ENCODE measurements around the gene SPHK2.
"Not testable (repeated sequence)": the region's sequence is repeated elsewhere in the genome, so short reads cannot be mapped to it uniquely, and the experiment has no call there.

Gene SPHK2

GRCh38 chr19:48660852-48661710 lies 41.8 kb downstream of the SPHK2 start:
- DNase-seq, result peak; percentile 83

DNA sequence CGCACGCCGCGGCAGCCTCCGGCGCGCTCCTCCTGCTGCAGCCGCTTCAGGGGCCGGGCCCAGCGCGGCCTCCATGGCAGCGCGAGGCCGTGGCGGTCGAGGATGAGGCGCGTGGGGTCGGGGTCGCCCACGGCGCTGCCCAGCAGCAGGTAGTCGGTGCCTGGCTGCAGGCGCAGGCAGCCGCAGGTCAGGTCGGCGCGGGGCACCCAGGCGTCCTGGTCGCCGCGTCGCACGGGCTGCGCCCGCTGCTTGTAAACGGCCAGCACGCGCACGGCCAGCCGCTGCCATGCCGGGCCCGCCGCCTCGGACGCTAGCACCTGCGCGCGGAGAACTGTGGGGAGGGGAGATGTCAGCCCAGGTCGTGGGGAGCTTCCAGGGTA lies 42.4 kb downstream of the SPHK2 start:
- no peak for DNase-seq

- no peak for DNase-seq
Observed at GRCh38 chr19:48663667-48664066, 44.4 kb downstream of the SPHK2 start.

DNA sequence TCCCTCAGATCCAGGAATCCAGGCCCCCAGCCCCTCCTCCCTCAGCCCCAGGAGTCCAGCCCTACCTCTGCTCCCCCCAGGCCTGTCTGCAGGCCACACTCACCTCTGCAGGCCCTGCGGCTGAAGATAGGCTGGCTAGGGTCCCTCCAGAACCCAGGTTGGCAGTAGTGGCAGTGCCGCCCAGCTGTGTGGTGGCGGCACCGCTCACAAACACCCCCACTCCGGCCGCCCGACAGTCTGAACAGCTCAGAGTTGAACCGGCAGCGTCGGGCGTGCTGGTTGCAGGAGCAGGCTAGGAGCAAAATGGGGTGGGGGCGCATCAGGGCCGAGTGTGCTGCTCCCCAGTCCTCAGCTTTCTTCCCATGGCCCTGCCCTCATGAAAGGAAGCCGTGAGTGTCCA lies 45.2 kb downstream of the SPHK2 start:
- no peak for DNase-seq

GRCh38 chr19:48665786-48666185 lies 46.5 kb downstream of the SPHK2 start:
- no peak for DNase-seq

GRCh38 chr19:48668332-48668731 lies 49.0 kb downstream of the SPHK2 start:
- no peak for DNase-seq

GRCh38 chr19:48668761-48669160 lies 49.5 kb downstream of the SPHK2 start:
- no peak for DNase-seq

DNA sequence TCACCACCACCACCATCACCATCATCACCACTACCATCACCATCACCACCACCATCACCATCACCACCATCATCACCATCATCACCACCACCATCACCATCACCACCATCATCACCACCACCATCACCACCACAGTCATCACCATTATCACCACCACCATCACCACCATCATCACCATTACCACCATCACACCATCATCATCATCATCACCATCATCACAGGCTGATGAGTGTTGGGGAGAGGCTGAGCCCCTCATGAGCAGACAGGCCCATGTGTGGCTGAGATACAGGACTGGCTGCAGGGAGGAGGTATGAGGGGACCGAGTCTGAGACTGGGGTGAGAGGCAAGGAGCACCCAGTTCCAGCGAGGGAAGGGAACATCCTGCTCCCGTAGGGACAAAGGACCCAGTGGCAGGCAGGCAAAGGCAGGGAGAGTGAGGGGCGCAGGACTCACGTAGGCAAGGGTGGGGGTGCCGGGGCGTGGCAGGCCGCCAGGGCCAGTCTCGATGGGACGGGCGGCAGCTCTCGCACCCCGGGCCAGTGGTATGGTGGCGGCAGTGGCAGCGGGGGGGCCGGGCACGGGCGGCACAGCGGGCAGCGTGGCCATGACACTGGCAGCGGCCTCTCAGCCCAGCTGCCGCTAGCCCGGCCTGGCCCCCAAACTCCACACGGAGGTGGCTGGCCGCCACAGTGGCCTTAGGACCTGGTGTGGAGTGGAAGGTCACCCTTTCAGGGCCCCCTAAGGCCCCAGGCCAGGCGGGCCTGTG lies 50.8 kb downstream of the SPHK2 start:
- DNase-seq, result no peak

DNA sequence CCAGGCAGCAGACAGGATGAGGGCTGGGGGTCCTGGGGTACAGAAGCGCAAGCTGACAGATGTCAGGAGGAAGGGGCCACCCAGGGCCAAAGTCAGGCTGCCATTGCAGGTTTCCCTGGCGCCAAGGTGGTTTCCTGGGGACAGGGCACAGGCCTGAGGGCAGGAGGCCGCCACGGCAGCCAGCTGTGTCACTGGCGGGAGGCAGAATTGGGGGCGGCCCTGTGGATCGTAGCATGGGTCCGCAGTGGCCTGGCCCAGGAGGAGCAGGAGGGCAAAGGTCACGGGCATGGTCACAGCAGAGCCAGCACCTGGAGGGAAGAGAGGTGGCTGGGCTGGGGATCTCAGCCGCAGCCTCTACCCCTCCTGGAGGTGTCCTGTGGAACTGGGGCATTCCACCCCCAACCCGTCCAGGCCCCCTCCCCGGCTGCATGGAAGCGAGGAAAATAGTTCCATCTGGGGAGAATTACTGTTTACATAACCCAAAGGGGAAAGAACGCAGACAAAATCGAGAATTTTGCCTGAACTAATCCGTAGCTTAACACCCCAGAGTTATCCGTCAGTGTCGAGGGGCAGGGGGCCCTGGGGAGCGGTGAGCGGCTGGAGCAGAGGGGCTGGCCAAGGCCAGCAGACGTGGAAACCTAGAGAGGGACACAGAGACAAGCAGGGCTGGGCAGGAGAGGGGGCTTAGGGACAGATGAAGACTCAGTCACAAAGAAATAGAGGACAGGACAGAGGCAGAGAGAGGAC lies 51.6 kb downstream of the SPHK2 start:
- no peak for DNase-seq

- DNase-seq, result no peak
Observed at GRCh38 chr19:48671446-48671995, 52.2 kb downstream of the SPHK2 start.

- no peak for DNase-seq
Observed at GRCh38 chr19:48672994-48673393, 53.7 kb downstream of the SPHK2 start, which contains the start of gene NTN5. Gene NTN5 (minus strand): TSS chr19:48673017. CDS start chr19:48670986, 2,031 bp downstream.

DNA sequence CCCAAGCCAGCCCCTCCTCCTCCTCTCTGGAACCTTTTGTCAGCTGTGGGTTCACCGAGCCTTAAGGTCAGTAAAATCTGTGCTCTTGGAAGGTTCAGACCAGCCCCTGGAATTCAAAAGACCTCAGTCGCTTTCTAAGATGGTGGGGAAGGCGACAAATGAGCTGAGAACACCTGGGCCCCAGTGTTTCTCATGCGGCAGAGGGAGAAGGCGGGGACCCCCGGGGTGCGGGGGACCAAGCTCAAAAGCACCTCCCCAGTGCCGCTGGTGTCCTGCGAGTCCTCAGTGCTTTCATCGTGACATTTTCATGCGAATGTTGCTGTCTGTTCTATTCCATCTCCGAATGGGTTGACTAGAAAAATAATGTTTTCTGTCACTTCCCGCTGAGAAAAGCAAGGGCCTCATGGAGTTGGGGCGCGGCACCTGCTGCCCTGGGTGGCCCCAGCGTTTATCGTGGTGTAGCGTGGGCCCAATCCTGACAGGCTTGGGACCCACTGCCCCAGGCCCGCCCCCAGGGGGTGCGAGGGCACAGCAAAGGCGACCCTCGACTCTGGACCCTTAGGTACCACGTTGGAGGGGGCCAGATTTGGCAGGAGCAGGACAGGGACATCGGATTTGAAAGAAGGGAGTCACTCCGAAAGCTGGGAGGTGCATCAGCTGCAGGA lies 54.3 kb downstream of the SPHK2 start:
- no peak for DNase-seq

DNA sequence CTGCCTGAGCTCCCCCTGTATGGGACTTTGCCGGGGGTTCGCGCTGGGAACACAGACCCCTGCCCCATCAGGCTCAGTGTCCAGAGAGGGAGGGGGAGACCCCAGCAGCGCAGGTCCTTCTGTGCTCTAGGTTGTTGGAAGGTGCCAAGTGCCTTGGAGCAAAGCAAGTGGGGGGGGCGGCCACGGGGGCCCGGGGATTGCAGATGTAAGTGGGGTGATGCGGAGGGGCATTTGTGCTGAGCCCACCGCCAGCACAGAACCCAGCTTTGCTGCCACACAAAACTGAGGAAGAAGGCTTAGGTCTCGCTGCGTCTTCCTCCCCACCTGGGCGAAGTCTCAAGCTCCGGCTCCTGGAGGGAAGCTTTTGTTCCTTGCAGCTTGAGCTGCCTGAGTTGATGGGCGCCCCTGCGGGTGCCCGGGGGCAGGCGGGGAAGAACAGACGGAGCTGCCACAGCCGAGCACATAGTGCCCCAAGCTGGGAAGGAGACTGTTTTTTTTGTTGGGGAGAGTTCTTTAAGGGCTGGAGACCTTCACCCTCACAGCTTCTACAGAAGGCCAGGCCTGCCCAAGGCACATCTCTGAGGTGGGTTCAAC lies 55.0 kb downstream of the SPHK2 start:
- no peak for DNase-seq

GRCh38 chr19:48674921-48675824 lies 55.9 kb downstream of the SPHK2 start:
- peak; percentile 51 for DNase-seq

GRCh38 chr19:48676487-48676886 lies 57.2 kb downstream of the SPHK2 start:
- DNase-seq, result no peak

DNA sequence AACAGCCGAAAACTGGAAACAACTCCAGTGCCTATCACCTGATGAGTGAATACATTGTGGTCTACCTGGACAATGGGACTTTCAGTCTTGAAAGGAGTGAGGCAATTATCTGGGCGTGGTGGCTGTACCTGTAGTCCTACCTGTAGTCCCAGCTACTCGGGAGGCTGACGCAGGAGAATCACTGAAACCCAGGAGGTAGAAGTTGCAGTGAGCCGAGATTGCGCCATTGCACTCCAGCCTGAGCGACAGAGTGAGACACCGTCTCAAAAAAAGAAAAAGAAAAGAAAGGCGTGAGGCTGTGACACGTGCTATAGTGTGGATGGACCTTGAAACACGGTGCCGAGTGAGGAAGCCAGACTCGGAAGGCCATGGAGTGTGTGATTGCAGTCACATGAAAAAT lies 57.6 kb downstream of the SPHK2 start:
- no peak for DNase-seq

DNA sequence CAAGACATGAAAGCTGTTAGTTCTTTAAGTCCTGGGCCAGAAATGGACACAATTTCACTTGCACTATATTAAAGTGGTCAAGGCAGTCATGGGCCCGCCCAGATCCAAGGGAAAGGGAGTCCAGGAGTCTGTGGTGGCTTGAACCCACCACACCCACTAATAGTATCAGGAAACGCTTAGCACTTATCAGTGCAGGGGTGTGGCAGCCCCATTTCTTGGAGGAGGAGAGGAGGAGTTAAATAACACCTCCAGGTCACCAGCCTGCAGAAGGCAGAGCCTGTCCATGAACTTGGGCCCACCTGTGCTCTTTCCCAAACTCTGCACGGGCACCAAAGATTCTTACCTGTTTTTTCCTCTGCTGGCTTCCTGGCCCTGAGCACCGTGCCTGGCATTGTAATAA lies 58.9 kb downstream of the SPHK2 start:
- no peak for DNase-seq

GRCh38 chr19:48680006-48680405 lies 60.7 kb downstream of the SPHK2 start:
- not testable (repeated sequence) for DNase-seq
